ENCODE data around the gene ATXN1L. TPM values are rescaled to one million over a fixed set of nuclear protein-coding genes. Genes with fewer than 3 reads are reported as not detected.
"Not testable (repeated sequence)": the region's sequence is repeated elsewhere in the genome, so short reads cannot be mapped to it uniquely, and the experiment has no call there.

ATXN1L gene, protein sequence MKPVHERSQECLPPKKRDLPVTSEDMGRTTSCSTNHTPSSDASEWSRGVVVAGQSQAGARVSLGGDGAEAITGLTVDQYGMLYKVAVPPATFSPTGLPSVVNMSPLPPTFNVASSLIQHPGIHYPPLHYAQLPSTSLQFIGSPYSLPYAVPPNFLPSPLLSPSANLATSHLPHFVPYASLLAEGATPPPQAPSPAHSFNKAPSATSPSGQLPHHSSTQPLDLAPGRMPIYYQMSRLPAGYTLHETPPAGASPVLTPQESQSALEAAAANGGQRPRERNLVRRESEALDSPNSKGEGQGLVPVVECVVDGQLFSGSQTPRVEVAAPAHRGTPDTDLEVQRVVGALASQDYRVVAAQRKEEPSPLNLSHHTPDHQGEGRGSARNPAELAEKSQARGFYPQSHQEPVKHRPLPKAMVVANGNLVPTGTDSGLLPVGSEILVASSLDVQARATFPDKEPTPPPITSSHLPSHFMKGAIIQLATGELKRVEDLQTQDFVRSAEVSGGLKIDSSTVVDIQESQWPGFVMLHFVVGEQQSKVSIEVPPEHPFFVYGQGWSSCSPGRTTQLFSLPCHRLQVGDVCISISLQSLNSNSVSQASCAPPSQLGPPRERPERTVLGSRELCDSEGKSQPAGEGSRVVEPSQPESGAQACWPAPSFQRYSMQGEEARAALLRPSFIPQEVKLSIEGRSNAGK
- total RNA-seq (2014; rRNA removed; shearing (Covaris generic)), result 12.1 and 12.6 TPM in 2 replicates

DNA sequence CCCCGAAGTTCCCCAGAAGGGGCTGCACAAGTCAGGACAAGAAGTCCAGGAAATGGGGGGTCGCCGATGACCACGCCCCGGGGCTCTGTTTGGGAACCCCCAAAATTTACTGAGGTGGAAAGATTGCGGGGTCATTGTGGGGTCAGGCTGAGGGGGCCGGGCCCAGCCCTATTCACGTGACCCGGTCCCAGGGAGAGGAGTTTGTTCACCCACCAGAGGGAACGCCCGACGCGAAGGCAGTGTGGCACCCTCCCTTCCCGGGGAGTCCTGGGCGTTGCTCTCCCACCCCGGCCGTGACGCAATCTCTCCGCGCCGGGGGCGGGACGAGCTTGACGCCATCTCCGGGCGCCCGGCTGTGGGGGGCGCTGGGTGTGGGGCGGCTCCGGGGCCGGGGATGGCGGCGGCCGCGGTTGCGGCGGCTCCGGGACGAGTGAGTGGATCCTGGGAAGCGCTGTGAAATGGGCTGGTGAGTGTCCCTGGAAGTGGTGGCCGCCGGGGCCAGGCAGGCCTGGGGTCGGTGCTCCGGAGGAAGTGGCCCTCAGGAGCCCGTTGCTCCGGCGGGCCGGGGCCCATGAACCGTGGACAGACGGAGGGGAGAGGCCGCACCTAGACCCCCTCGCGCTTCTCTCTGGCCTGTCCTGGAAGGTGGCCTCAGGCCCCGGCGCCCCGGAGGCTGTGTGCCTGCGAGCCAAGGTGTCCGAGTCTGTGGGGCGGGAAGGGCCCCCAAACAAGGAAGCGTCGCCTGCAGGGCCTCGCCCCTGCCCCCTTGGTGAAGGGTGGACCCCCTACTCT lies at the start of gene ATXN1L:
TSS of gene ATXN1L (plus strand) at position 338 of the 792 bp plus-strand sequence. CDS start 3,765 bp downstream, outside the sequence.
- DNase-seq, result peak; percentile 99
- H3K27me3 ChIP-seq (ENCODE audit: control insufficient read depth, insufficient read depth, low read length), result no peaks in the 10 kb centered on the region

DNA sequence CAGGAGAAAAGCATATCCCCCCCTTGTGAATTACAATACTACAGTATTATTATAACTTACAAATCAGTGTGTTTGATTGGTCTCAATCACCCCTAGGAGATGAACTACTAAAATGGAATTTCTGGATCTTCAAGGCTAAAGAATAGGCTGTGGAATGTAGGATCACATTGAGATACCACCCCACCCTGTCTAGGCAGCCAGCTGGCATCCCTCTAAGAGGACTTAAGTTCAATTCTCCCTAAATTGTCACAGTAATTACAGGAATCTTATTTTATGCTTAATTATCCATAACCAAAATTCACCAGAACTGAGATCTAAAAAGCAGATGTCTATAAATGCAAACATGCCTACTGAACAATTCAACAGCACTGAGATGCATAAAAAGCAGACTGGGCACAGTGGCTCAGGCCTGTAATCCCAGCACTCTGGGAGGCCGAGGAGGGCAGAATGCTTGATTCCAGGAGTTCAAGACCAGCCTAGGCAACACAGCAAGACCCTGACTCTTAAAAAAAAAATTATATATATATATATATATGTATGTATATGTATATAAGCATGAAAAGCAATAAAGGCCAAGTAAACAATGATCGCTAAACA lies 49.2 kb upstream of the ATXN1L start:
- DNase-seq, result no peak
- H3K4me3 ChIP-seq (ENCODE audit: insufficient read depth, low read depth, low read length), result no peak overlapping the region
- no peaks in the 10 kb centered on the region; the same call in 1 of the 2 replicates for H3K36me3 ChIP-seq (replicated peaks; ENCODE audit: control insufficient read depth, insufficient read depth, low read length)
- H3K27me3 ChIP-seq (ENCODE audit: control insufficient read depth, insufficient read depth, low read length), result no peaks in the 10 kb centered on the region

More for the DNA sequence above, at the start of gene ATXN1L:
- H3K4me3 ChIP-seq (ENCODE audit: insufficient read depth, low read depth, low read length), result peak within 1 kb of the TSS; percentile 95
- peaks cover 11% of the 10 kb centered on the region for H3K36me3 ChIP-seq (replicated peaks; ENCODE audit: control insufficient read depth, insufficient read depth, low read length)

DNA sequence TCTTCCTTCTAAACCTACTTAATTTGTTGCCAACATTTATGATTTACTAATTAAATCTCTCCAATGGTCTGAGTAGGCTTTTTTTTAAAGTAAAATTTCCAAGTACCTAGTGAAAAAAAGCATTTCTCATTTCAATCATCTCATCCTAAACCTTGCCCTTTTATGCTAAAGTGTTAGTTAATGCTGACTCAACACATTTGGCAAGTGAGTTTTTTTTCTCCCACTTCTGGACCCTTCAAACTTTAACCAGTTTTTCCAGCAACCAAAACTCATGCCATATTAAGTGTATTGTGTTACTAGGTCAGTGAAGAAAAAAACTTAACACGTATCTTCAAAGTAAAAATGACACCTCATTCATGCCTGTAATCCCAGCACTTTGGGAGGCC lies 42.5 kb upstream of the ATXN1L start:
- Histone ChIP-seq H3K36me3 (replicated peaks; ENCODE audit: control insufficient read depth, insufficient read depth, low read length) (no peaks in the 10 kb centered on the region; the same call in 1 of the 2 replicates), H3K4me3 (ENCODE audit: insufficient read depth, low read depth, low read length) (no peak overlapping the region), H3K27me3 (ENCODE audit: control insufficient read depth, insufficient read depth, low read length) (no peaks in the 10 kb centered on the region)
- no peak for DNase-seq

DNA sequence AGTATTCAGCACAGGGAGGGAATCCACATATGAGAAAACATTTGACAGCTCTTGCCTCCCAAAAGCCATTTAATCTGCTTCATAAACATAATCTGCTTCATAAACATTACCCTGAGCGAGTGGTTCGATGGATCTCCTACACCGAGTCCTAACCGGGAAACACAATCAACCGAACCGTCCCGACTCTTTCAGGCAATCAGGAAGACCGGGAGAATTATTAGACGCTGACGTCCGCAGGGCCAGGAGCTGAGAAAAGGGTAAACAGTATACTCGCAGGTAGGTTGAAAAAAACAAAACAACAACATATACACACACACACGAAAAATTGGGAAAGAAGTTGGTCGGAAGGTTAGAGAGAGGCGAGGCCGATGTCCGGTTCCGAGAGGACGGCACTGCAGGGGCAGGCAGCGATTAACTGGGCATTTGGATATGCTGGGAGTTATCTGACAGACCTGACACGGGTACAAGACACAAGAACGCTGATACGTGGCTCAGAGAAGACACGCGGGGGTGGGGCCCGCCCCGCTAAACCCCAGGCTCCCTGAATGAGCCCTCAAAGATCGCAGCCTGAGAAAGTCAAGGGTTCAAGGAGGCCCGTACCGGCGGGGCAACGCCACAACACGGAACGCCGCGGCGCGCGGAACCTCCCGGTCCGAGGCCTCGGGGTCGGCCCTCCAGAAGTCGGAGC lies 37.7 kb upstream of the ATXN1L start:
- H3K4me3 ChIP-seq (ENCODE audit: insufficient read depth, low read depth, low read length), result peak overlapping the region; percentile 97
- H3K36me3 ChIP-seq (replicated peaks; ENCODE audit: control insufficient read depth, insufficient read depth, low read length), result no peaks in the 10 kb centered on the region
- DNase-seq, result peak; percentile 19
- no peaks in the 10 kb centered on the region for H3K27me3 ChIP-seq (ENCODE audit: control insufficient read depth, insufficient read depth, low read length)

DNA sequence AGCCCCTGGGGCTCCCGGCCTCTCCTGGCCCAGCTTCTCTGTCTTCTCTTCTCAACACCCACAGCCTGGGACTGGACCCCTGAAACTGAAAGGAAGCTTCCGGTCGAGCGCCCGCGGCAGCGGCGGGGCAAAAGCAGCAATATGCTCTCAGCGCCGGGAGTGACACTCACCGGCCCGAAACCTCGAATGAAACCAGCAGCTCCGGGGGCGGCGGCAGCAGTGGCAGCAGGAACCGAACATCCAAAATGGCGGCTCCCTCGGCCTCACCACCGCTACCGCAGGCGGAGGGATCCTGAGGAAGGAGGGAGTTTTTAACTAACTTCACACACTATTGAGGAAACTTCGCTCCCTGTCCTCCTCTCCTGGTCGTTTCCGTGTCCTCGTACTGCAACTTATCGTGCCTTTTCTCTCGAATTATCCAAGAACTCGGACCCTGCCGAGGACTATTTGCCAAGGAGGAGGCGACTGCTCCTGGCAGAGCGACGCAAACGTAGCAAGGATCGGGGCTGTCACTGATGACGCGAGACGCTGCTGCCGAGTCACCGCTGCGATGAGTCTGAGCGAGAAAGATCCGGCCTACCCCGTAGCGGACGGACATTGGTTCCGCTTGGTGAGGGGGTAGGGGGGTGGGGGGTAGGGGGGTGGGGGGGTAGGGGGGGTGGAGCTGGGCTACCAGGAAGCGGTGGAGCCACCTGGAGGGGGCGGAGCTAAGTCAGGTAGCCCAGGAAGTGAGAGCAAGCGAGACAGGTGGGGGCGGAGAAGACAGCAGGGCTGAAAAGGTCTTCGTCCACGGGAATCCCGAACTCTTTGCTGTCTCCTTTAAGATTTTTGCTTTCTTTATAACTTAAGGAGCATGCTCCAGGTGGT lies 37.0 kb upstream of the ATXN1L start, which contains the start of gene AP1G1:
TSS of gene AP1G1 (minus strand) at position 242 of the 867 bp plus-strand sequence. CDS start 19,355 bp downstream, outside the sequence.
- DNase-seq, result peak; percentile 97
- no peaks in the 10 kb centered on the region for H3K36me3 ChIP-seq (replicated peaks; ENCODE audit: control insufficient read depth, insufficient read depth, low read length)

DNA sequence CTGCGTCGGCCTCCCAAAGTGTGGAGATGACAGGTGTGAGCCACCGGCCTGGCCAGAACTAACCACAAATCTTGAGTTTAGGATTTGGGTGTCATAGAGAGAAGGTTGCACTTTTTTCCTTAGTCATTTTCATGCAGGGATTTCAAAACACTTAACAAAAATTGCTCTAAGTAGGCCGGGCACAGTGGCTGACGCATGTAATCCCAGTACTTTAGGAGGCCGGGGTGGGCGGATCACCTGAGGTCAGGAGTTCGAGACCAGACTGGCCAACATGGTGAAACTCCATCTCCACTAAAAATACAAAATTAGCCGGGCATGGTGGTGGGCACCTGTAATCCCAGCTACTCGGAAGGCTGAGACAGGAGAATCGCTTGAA lies 35.6 kb upstream of the ATXN1L start:
- not testable (repeated sequence) for H3K27me3 ChIP-seq (ENCODE audit: control insufficient read depth, insufficient read depth, low read length); DNase-seq

More for the DNA sequence above, 37.0 kb upstream of the ATXN1L start, which contains the start of gene AP1G1:
- Histone ChIP-seq H3K4me3 (ENCODE audit: insufficient read depth, low read depth, low read length) (peak within 1 kb of the TSS; percentile 97), H3K27me3 (ENCODE audit: control insufficient read depth, insufficient read depth, low read length) (no peaks in the 10 kb centered on the region)

DNA sequence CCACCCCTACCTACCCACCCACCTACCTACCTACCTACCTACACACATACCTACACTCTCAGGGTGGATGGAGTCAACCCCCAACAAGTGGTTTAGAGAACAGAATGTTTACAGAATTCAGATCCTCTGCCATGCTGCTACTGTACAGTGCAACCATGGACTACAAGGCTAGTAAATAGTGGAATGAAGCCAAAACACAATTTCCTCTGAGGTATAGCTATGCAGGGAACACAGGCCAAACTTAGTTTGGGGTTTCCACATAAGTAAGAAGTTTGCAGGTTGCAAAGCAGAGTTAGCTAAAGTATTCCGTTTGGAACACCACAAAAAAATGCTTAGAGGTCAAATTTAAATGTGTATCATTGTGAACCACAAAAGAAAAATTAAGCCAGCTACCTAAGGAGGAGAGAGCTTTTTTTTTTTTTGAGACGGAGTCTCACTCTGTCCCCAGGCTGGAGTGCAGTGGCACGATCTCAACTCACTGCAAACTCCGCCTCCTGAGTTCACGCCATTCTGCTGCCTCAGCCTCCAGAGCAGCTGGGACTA lies 34.4 kb upstream of the ATXN1L start:
- DNase-seq, result no peak
- Histone ChIP-seq H3K4me3 (ENCODE audit: insufficient read depth, low read depth, low read length) (no peak overlapping the region), H3K27me3 (ENCODE audit: control insufficient read depth, insufficient read depth, low read length) (no peaks in the 10 kb centered on the region), H3K36me3 (replicated peaks; ENCODE audit: control insufficient read depth, insufficient read depth, low read length) (no peaks in the 10 kb centered on the region)

More for the DNA sequence above, 35.6 kb upstream of the ATXN1L start:
- H3K36me3 ChIP-seq (replicated peaks; ENCODE audit: control insufficient read depth, insufficient read depth, low read length); H3K4me3 ChIP-seq (ENCODE audit: insufficient read depth, low read depth, low read length): not testable (repeated sequence)

DNA sequence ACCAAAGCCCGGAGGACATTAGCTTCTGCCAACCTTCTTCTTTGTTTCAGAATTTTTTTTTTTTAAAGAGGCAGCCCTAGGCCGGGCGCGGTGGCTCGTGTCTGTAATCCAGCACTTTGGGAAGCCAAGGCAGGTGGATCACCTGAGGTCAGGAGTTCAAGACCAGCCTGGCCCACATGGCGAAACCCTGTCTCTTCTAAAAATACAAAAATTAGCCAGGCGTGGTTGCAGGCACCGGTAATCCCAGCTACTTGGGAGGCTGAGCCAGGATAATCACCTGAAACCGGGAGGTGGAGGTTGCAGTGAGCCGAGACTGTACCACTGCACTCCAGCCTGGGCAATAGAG lies 28.6 kb upstream of the ATXN1L start:
- not testable (repeated sequence) for H3K36me3 ChIP-seq (replicated peaks; ENCODE audit: control insufficient read depth, insufficient read depth, low read length); DNase-seq; H3K4me3 ChIP-seq (ENCODE audit: insufficient read depth, low read depth, low read length); H3K27me3 ChIP-seq (ENCODE audit: control insufficient read depth, insufficient read depth, low read length)

DNA sequence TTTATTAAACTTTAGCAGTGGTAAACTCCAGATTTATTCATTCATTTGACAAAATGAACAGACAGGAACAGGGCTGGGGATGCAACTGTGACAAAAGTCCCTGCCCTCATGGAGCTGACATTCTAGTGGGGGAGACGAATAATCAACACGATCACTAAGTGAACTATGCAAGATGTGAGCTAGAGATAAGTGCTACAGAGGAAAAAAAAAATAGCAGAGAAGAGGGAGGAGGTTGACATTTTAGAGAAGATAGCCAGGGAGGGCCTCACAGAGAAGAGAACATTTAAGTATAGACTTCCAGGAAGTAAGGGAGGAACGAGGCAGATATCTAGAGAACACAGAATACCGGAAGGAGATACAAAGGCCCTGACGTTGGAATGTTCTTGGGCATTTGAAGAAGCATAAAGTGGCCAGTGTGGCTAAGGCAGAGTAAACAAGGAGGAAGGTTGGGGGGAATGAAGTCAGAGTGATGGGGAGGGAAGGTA lies 19.2 kb upstream of the ATXN1L start:
- no peak overlapping the region for H3K4me3 ChIP-seq (ENCODE audit: insufficient read depth, low read depth, low read length)
- no peaks in the 10 kb centered on the region for H3K27me3 ChIP-seq (ENCODE audit: control insufficient read depth, insufficient read depth, low read length)
- no peak for DNase-seq
- no peaks in the 10 kb centered on the region for H3K36me3 ChIP-seq (replicated peaks; ENCODE audit: control insufficient read depth, insufficient read depth, low read length)

DNA sequence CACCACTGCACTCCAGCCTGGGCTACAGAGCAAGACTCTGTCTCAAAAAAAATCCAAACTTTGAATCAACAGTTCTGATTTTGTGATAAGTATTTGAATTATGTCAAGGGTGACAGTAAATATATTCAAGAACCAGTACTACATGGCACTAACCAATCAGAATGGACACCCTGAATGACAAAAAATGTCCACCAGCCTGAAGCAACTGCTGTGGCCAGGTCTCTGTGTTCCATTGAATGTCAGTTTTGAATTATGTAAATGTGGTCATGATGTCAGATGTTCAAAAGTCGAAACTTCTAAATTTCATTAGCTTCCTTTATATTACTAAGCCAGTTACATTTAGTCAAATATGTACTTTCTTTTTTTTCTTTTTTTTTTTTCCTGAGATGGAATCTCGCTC lies 15.4 kb upstream of the ATXN1L start:
- Histone ChIP-seq H3K4me3 (ENCODE audit: insufficient read depth, low read depth, low read length) (no peak overlapping the region), H3K36me3 (replicated peaks; ENCODE audit: control insufficient read depth, insufficient read depth, low read length) (no peaks in the 10 kb centered on the region), H3K27me3 (ENCODE audit: control insufficient read depth, insufficient read depth, low read length) (no peaks in the 10 kb centered on the region)
- no peak for DNase-seq

DNA sequence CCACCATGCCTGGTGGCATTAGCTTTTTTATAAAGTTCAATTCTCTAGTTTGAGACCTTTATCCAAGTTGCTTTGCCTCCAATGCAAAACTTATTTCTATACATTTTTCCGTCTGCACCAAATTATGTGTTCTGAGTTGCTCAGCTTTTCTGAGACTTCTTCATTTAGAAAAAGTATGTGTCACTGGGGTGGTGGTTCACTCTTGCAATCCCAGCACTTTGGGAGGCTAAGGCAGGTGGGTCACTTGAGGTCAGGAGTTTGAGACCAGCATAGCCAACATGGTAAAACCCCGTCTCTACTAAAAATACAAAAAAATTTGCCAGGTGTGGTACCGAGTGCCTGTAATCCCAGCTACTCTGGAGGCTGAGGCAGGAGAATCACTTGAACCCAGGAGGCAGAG lies 14.1 kb upstream of the ATXN1L start:
- not testable (repeated sequence) for H3K27me3 ChIP-seq (ENCODE audit: control insufficient read depth, insufficient read depth, low read length); H3K36me3 ChIP-seq (replicated peaks; ENCODE audit: control insufficient read depth, insufficient read depth, low read length); H3K4me3 ChIP-seq (ENCODE audit: insufficient read depth, low read depth, low read length); DNase-seq

DNA sequence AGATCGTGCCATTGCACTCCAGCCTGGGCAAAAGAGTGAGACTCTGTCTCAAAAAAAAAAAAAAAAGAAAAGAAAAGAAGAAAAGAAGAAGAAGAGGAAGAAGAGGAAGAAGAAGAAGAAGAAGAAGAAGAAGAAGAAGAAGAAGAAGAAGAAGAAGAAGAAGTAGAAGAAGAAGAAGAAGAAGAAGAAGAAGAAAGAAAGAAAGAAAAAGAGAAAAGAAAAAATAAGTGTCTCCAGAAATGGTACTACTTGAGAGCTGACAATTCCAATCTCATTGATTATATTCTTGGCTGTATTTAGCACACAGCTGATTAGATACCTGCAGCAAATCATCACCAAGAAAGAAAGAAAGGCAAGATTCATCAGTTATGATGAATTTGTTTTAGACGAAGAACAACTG lies 13.7 kb upstream of the ATXN1L start:
- not testable (repeated sequence) for H3K27me3 ChIP-seq (ENCODE audit: control insufficient read depth, insufficient read depth, low read length); H3K36me3 ChIP-seq (replicated peaks; ENCODE audit: control insufficient read depth, insufficient read depth, low read length); DNase-seq; H3K4me3 ChIP-seq (ENCODE audit: insufficient read depth, low read depth, low read length)

DNA sequence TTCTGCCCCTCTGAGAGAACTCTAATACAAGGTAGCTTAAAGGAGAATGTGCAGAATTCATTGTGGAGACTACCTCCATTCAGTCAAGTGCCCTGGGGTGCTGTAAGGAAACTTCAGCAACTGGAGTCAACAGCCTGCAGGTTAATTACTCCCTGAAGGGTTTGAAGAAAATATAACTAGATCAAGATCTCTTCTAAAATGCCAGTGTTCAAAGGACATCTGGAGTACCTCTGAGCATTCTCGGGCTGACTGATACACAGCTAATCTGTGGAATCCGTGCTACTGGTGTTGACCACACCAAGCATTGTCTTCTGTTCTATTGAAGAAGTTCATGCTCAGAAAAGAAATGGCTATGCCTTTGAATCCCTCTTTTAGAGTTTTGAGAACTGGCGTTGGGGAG lies 11.5 kb upstream of the ATXN1L start:
- DNase-seq, result no peak
- Histone ChIP-seq H3K4me3 (ENCODE audit: insufficient read depth, low read depth, low read length) (no peak overlapping the region), H3K36me3 (replicated peaks; ENCODE audit: control insufficient read depth, insufficient read depth, low read length) (no peaks in the 10 kb centered on the region), H3K27me3 (ENCODE audit: control insufficient read depth, insufficient read depth, low read length) (no peaks in the 10 kb centered on the region)

Data from H7 (cell line).